K562 (cell line): Measurements from ENCODE around the gene B4GALT5. TPM values are rescaled to one million over a fixed set of nuclear protein-coding genes. Genes with fewer than 3 reads are reported as not detected.

Source experiments
- CCAR2 ChIP-seq: fragments of 200-400 bp; formaldehyde crosslinking; IDR thresholded peaks from 2 replicates; pipeline ENCODE4 v1.6.1; 2017; ENCODE audit warnings: mild to moderate bottlenecking, low read depth, low read length
- FOXM1 ChIP-seq, 2 experiments: fragments of 450-650 bp in 1 of 2; sonication (generic) in 1 of 2; formaldehyde crosslinking in 1 of 2; IDR thresholded peaks; 2 replicates each; pipeline versions ENCODE4 v1.6.1 to v1.9.0; 2017 to 2022; ENCODE audit warnings: low read depth in 2 of 2, mild to moderate bottlenecking in 2 of 2, missing genetic modification reagents in 1 of 2, moderate library complexity in 1 of 2
- GTF2B ChIP-seq: IDR thresholded peaks from 2 replicates; pipeline ENCODE4 v1.6.1; 2011; ENCODE audit not compliant: insufficient read length; ENCODE audit errors: extremely low read depth
- HNRNPK ChIP-seq: fragments of 200-400 bp; formaldehyde crosslinking; IDR thresholded peaks from one replicate; pipeline ENCODE4 v1.6.1; 2018; ENCODE audit warnings: mild to moderate bottlenecking, low read depth, low read length; ENCODE audit not compliant: poor library complexity, severe bottlenecking
- NR3C1 ChIP-seq: sonication (generic); formaldehyde crosslinking; IDR thresholded peaks from 2 replicates; pipeline ENCODE4 v1.8.1; 2022; ENCODE audit warnings: missing genetic modification reagents
- SUPT5H ChIP-seq: fragments of 450-650 bp; IDR thresholded peaks from 2 replicates; pipeline ENCODE4 v1.6.1; 2016
- TRIM28 ChIP-seq: fragments of 450-650 bp; IDR thresholded peaks from 2 replicates; pipeline ENCODE4 v1.6.1; 2017
- ZNF12 ChIP-seq: sonication (generic); formaldehyde crosslinking; IDR thresholded peaks from 2 replicates; pipeline ENCODE4 v1.4.0; 2020; ENCODE audit warnings: mild to moderate bottlenecking, missing genetic modification reagents
- ZNF146 ChIP-seq: IDR thresholded peaks from one replicate; pipeline ENCODE4 v1.6.1; 2018; ENCODE audit warnings: missing compliant biosample characterization; ENCODE audit not compliant: unreplicated experiment
- ZNF407 ChIP-seq: fragments of 450-650 bp; IDR thresholded peaks from 2 replicates; pipeline ENCODE4 v1.6.1; 2016; ENCODE audit warnings: low read depth
- ZNF592 ChIP-seq: fragments of 450-650 bp; IDR thresholded peaks from 2 replicates; pipeline ENCODE4 v1.6.1; 2017; ENCODE audit warnings: antibody characterized with exemption, mild to moderate bottlenecking
- polyA plus RNA-seq, 8 experiments: library from polyadenylated mRNA; depleted of rRNA in 4 of 8; stranded (reverse) in 5 of 8; unstranded in 3 of 8; fragments of >200 nt; fragmentation: Nextera tagmentation in 2 of 8; fragmentation: Illumina TruSeq in 1 of 8; extraction: Ambion mirVana in 2 of 8; extraction: Trizol in 1 of 8; gene quantifications; 2 replicates each; pipeline versions ENCODE4 v1.2.1 to v1.2.3, GENCODE V29; 2011 to 2014; ENCODE audit warnings: inconsistent platforms in 1 of 8, missing spikeins in 1 of 8
- total RNA-seq, 7 experiments: library from RNA; depleted of rRNA in 6 of 7; stranded (reverse); fragments of >200 nt in 6 of 7; fragmentation: Illumina TruSeq in 2 of 7; extraction: Trizol in 2 of 7; gene quantifications; 2 replicates each; pipeline versions ENCODE4 v1.2.1 to v1.2.3, GENCODE V29; 2011 to 2021; ENCODE audit warnings: low replicate concordance in 1 of 7
- TF ChIP-seq, protein P1 (sequence below): sonication (generic); formaldehyde crosslinking; IDR thresholded peaks from 2 replicates; pipeline ENCODE4 v1.8.0; 2022; ENCODE audit warnings: mild to moderate bottlenecking, missing genetic modification reagents

The B4GALT5 gene
- total and polyA plus RNA-seq, 9 of the 15 experiments (the other 6 are each of a cell fraction or from before 2014, with no cell fraction given) = 8.5 to 32.6 (median 23.4) TPM

GRCh38 chr20:49610691-49611538 is 102.8 kb downstream of the B4GALT5 start (continued):
- TF ChIP-seq, protein P1, sequence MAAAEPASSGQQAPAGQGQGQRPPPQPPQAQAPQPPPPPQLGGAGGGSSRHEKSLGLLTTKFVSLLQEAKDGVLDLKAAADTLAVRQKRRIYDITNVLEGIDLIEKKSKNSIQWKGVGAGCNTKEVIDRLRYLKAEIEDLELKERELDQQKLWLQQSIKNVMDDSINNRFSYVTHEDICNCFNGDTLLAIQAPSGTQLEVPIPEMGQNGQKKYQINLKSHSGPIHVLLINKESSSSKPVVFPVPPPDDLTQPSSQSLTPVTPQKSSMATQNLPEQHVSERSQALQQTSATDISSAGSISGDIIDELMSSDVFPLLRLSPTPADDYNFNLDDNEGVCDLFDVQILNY (CRISPR knock-in tag) = 0 out of 2 replicates have a peak, but pooled peaks have one; percentile 56
- no peak for TF ChIP-seq TRIM28
- no peak for TF ChIP-seq HNRNPK
- no peak for TF ChIP-seq GTF2B
- no peak for TF ChIP-seq CCAR2
- no peak for TF ChIP-seq FOXM1 (IDR thresholded peaks at IDR 0.05; ENCODE audit: low read depth)
- TF ChIP-seq FOXM1 (CRISPR knock-in tag; IDR thresholded peaks at IDR 0.05; ENCODE audit: low read depth) = no peak
- peak; percentile 4 for TF ChIP-seq ZNF146 (CRISPR knock-in tag)
- peak; percentile 88 for TF ChIP-seq ZNF592
- TF ChIP-seq ZNF12 (CRISPR knock-in tag) = no peak
- TF ChIP-seq ZNF407 = no peak
- no peak for TF ChIP-seq NR3C1 (CRISPR knock-in tag)
- TF ChIP-seq SUPT5H = no peak
